HG02623 (cell line): ENCODE data around the gene MAB21L4.

Experiments used
- ATAC-seq: cut with Tn5 transposase; IDR thresholded peaks from one replicate; pipeline ENCODE4 v1.9.1; 2021; ENCODE audit warnings: moderate library complexity; ENCODE audit not compliant: unreplicated experiment

MAB21L4 gene

DNA sequence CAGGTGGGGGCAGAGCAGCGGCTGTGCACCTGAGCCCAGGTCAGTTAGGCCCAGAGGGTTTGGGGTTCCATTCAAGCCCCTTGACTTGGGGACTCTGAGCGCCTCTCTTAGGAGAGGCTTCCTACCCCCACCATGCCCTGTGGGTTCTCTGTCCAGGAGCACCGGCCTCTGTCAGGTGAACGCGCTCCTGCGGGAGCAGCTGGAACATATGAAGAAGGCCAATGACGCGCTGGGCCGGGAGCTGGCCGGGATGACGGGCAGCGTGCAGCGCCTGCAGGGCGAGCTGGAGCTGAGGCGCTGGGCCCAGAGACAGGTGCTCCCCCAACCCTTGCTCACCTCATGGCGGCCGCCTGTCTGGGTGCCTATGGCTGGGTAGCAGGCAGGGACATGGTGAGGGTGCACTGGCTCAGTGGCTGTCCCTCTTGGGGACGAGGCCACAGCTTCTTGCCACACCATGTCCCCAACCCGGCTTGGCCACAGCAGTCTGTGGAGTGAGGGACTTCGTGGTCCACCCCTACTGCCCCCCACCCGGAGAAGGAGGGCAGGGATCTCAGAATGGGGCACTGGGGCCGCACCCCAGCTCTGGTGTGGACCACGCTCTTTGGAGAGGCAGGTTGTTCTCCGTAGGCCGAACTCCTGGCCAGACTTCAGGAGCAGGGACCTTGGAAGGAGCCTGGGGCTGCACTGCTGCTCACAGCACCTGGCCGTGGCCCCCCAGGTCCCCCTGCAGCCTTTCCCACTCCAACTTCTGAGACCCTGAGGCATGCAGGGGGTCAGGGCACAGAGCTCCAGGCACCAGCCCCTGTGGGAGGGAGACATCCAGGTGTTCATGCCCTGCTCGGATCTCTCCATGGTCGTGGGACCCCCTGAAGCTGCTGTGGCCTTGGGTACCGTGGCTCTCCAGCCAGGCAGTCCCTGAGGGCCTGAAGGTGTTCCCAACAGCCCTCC is 29.9 kb upstream of the MAB21L4 start:
- no peak for ATAC-seq

DNA sequence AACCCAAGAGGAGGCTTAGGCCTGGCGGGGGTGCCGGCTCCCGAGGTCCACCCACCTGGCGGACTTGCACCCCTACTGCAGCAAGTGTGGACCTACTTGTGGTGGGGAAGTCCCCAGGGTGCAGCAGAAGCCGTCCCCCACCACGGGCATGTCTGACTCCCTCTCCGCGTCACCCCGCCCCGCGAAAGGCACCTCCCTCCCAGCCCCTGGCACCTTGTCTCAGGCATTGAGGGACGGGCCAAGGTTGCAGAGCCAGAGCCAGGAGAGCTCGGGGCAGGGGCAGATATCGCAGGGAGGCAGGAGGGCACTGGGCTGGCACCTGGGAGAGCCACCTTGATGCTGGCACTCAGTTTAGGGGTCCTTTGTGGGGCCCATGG is 29.2 kb upstream of the MAB21L4 start:
- no peak for ATAC-seq

DNA sequence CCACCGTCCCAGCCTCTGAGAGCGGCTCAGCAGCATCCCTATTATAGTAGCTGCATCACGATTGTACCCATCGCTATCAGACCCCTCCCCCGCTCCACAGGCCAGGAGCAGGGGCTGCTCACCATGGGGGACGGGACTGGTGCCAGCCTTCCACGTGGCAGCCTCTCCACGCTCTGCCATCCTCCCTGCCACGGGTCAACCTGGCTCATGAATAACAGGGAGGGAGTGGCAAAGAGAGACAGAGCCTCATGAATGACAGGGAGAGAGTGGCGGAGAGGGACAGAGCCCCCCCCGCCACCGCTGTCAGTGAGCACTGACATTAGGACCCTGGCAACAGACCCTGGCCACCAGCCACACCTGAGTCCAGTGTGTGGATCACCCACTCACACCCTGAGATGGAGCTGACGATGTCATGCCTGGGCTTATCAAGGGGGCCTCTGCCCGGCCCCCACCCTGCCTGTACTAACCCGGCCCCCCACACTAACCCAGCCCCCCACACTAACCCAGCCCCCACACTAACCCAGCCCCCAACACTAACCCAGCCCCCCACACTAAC is 27.1 kb upstream of the MAB21L4 start:
- no peak for ATAC-seq

DNA sequence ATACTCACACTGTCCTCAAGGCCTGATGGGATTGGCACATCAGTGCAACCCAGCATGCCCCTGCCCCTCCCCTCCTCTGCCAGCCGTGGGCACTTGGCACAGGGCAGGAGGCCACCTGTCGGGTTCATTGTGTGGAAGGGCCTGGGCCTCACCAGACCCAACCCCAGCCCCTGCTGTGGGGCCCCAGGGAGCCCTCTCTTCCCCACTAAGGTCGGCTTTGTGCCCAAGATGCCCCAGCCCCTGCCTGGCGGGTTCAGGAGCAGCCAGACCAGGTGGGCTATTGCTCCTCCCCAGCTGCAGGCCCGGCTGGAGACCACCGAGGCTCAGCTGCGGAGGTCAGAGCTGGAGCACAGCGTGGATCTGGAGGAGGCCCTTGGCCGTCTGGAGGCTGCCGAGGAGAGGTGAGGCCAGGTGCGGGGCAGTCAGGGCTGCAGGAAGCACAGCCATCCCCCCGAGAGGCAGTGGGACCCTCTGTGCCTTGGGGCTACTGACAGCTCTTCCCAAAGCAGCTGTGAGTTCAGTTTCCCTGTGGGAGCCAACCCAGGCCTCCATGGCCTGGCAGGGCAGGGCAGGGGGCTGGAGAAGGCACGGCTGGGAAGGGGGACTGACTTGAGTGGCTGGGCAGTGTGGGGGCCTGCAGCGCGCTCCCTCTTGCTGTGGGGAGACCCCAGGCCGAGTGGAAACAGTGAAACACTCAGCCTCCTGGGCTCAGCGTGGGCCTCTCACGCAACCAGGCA is 26.5 kb upstream of the MAB21L4 start:
- ATAC-seq: no peak

DNA sequence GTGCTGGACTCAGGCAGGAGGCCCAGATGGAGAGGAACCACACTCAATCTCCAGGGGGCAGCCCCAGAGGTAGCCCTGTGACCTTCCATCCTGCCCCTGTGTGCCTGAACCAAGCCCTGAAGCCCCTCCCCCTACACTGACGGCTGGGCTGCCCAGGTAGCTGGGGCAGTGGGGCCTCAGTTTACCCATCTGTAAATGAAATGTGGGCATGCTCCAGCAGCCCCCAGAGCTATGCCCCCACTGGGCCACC is 26.0 kb upstream of the MAB21L4 start:
- ATAC-seq: no peak

DNA sequence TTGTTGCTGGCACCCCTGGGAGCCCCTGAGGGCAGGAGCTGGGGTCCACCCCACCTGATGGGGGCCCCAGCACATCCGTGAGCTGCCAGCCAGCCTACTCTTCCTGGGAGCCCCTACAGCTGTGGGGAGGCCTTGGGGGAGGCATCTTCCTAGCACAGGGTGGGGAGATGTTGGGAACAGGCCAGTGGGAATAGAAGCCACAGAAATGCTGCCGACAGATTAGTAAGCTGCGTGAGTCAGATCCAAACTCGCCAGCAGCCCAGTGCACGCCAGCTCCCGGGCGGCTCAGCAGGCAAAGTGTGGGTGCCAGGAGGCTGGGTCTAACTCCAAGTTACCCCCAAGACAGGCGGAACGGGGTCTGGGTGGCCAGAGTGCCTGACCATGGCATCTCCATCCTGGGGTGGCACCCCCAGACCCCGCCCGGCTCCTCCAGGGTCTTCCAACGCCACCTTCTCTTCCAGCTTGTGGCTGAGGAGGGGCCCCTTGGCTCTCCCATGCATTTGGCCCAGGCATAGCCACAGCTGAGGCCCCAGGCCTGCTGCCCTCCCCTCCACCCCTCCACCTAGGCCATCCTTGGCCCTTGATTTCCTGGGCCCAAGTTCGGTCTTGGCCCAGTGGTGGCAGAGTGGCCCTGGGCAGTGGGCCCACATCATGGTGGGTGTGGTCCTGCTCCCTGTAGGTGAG is 25.5 kb upstream of the MAB21L4 start:
- no peak for ATAC-seq

DNA sequence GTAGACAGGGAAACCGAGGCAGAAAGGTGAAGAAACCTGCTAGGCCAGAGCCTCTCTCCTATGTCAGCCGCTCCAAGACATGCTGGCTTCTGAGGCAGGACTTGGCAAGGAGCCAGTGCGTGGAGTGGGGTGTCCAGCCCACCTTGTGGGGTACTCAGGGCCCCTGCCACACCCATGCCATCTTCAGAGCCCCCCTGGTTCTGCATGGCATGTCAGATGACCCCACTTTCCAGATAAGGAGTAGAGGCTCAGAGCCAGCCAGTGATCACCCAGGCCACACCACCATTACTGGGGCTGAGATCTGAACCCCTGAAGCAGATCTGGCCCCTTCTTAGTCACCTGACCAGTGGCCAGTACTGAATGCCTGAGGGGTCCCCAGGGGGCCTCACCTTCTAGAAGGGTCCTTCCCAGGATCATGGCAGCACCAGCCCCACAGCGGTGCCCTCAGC is 24.9 kb upstream of the MAB21L4 start:
- ATAC-seq: no peak

DNA sequence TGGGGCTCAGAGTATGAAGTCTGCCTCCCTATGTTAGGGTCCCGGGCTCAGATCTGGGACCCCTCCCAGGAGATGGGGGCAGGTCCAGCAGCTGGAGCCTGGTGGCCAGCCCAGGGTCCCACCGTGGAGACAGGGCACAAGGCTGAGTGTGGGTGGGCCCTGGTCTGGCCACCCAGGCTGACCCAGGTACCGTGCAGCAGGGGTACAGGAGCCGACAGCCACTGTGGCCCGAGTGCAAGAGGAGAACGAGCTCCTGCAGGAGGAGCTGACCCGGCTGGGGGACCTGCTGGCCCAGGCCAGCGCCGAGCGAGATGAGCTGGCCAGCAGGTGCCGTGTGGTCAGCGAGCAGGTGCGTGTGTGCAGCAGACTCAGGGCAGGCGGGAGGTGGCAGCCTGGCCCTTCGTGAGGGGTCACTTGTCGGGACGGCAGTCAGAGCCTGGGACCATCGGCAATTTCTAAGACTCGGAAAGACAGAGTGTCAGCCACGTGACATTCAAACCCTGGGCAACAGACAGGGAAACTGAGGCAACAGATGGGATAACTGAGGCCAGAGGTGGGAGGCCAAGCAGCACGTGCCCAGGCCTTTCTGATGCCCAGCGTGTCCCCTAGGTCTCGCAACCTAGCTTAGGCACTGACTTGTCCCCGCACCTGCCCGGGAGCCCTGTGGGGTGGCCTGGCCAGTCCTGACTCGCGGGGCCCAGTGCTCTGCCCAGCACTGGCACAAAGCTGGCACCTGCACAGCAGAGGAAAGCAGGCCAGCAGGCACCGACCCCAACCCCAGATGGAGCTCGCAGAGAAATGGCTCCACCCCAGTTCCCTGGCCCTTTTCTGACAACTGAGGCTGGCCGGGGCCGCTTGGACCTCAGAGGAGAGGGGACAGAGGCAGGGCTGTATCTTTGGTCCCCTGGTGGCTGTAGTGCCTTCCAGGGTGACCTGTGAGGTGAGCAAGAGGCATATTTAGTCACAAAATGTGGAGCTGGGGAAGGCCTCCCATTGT is 24.1 kb upstream of the MAB21L4 start:
- no peak for ATAC-seq

DNA sequence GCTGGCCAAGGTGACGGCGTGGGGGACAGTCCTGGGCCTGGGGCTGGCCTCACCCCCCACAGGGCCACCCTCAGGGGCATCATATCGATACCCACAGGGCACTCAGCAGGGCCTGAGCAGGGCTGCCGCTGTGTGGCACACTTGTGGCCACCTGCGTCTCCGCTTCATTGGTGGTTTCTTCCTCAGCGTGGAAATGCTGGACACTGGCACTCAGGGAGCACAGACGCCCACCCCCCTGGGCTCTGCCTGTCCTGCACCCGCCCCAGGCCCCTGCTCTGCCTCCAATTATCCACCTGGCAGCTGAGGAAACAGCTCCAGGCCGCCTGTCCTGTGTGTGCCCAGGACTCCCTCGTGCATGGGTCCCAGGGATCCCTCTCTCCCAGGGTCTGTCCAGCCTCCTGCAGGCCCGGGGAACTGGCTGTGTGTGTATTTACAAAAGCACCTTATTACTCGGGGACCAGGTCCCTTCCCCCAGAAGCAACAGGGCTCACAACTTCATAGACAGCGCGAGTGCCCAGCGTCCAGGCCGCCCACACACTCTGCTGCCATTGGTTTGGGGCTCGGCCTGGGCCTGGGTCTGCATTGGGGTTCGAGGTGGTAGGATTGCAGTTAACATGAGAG is 23.3 kb upstream of the MAB21L4 start:
- ATAC-seq: no peak

DNA sequence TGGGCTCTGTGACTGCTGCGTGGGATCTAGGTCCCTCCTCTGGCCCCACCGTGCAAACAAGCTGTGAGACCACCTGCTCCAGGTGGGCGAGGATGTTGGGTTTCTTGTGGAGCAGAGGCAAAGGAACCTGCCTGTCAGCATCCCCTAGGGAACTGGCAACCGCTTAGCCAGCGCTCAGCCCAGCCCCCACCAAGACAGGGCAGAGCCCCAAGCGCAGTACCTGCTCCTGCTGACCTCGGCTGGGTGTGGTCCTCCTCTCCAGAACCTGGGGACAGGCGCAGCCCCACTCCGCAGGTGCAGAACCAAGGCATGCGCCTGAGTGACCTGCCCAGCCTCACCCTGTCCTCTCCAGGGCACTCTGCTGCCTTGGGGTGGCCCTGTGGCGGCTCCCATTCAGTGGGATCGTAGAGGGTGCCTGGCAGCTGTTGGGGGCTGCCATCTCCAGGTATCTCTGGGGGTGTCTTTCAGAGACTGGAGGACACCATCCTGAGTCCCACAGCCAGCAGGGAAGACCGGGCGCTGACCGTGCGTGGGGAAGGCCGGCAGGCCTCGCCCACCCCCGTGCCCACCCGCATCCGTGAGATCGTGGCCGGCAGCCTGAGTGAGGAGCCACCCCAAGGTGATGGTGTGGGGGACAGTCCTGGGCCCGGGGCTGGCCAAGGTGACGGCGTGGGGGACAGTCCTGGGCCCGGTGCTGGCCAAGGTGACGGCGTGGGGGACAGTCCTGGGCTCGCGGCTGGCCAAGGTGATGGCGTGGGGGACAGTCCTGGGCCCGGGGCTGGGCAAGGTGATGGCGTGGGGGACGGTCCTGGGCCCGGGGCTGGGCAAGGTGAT is 22.5 kb upstream of the MAB21L4 start:
- ATAC-seq: no peak

DNA sequence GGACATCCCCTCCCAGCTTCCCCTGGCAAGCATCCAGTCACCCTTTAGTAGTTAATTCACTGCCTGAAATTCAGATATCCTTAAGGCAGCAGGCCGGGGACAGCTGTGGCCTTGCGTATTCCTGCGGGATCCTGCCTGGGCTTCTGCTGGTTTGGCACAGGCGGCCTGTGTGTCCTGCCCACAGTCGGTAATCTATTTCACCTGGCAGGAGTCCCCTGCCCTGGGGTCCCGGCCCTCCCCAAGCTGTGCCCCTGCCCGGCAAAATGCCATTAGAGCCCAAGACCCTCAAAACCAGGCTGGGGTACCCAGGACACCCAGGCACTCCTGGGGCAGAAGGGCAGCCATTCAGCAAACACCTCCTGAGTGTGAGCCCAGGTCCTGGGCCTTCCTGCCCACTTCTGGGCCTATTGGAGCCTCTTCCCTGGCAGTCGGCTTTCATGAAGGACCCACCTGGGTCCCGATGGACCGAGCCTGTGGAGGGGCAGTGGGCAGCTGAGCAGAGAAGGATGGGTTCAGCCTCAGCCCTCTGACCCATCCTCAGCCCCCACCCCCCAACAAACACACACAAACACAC is 21.8 kb upstream of the MAB21L4 start:
- no peak for ATAC-seq

DNA sequence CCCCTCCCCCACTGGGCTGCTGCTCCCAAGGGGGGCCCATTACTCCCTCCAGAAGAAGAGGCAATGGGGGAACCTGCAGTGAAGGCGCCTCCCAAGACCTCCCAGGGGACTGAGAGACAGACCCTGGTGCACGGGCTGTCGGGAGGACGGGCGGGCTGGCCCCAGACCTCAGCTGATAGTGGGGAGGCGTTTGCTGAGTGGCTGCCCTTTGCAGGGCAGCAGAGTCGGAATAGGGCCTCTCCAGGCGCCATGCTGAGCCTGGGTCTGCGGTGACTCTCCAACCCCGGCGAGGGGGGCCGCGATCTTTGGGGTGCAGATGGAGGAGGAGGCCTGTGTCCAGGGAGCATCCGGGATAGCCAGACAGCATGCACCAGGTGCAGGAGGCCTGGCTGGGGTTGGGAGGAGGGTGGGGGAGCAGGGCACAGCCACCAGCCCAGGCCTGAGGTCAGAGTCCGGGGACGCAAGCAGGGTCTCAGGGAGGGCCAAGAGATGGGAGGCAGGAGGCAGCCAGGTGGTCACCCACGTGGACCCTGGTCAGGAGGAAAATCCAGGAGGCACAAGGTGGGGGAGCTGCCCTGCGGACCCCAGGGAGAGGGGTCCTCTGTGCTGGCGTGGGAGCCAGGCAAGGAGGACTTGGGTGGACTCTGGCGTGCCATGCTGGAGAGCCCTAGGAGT is 21.2 kb upstream of the MAB21L4 start:
- no peak for ATAC-seq

DNA sequence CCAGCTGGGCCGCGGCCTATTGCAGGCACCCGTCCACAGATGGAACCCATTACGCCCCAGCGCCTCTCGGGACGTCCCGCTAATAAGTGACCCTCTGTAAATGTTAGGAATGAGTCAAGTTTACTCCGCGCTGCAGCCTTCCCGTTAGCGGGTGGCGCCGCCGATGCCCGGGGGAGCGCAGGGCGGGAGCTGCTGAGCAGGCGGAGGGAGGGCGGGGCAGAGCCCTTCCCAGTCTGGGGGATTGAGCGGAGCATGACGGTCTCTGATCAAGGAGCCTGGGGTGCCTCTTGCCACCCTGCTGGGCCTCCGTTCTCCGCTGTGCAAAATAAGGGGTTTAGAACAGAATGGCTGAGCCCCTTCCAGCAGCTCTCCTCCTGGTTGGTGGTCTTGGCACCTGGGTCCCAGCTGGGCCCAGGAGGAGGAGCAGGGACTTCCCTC is 20.6 kb upstream of the MAB21L4 start:
- no peak for ATAC-seq

DNA sequence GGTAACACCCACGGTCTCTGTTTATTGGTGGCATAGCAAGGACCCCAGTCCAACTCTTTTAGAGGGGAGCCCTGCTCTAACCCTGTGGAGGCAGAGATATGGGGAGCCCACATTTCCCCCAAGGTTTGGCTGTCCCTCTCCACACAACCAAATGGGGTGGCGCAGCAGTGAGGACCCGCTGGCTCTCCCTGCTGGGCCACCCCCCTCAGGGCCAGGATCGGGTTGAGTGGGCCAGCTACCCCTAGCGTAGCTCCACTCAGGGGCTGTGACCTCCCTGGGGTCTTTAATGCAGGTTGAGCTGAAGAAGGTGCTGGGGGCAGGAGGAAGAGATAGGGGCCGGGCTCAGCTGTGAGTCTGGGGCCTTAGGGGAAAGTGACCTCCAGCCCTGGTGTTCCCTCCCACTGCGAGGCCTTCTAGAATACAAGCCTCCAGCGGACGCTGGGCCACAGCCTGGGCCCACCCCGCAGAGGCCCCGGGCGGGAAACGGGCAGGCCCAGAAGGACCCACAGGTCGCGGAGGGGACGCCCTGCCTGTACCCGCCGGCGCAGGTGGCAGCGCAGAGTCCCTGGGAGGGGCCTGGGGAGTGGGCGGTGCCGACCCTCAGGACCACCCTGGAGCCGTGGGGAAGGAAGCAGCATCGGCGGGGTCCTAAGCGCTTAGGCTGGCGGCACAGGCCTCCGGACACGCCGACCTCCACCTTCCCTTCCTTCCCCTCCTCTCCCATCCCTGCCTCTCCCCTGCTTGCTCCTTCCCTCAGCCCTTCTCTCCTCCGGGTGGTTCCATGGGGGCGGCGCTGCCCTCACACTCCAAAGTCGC is 19.8 kb upstream of the MAB21L4 start:
- ATAC-seq: no peak

DNA sequence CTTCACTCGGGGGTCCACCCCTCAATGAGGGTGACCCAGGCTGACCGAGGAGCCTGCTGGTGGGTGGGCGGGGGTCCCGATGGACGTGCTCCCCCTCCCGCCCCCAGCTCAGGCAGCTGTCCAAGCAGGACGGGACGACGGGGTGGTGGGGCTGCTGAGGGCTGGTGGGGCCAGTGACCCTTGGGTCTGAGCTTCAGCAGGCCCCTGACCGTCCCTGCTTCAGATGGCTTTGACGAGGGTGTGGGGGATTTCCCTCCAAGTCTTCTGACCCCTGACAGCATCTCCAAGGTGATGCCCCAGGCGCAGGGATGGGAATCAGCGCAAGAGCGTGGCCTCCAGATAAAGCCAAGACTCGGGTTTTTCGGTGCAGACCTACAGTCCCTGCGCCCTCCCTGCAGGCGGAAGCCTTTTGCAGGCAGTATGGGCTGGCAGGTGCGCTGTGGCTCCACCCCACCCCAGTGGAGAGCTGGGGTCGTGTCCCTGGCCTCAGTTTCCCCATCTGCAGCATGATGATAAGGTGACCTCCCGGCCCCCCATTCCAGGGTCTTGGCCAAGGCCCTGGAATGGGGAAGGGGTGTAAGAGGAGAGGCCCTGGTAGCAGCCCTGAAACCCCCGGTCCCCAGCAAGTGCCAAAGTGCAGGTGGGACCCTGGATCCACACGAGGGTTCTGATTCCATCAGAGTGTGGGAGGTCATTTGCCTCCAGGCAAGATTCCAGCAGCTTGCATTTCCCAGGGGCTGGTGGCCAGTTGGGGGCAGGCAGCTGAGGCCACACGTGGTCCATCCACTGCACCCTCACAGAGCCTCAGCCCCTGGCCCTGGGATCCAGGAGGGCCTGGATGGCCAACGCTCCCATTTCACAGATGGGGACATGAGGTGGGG is 18.9 kb upstream of the MAB21L4 start:
- no peak for ATAC-seq
